ENCODE data around the gene ZNF793.

GRCh38 chr19:37519890-37520289, 13.2 kb downstream of the ZNF793 start:
- TF ChIP-seq EZH2 (IDR thresholded peaks at IDR 0.05; ENCODE audit: low read depth, unreplicated experiment) (no peak), JUNB (IDR thresholded peaks at IDR 0.05; ENCODE audit: unreplicated experiment) (no peak), ZNF331 (CRISPR knock-in tag; IDR thresholded peaks at IDR 0.05; ENCODE audit: low read depth) (no peak), NANOG (IDR thresholded peaks at IDR 0.05; ENCODE audit: borderline replicate concordance) (no peak), EZH2phosphoT487 (IDR thresholded peaks at IDR 0.05; ENCODE audit: unreplicated experiment) (no peak), STAT1 (IDR thresholded peaks at IDR 0.05; ENCODE audit: unreplicated experiment) (no peak), ETS1 (IDR thresholded peaks at IDR 0.05) (no peak), CREB1 (CRISPR knock-in tag; IDR thresholded peaks at IDR 0.05; ENCODE audit: low read depth) (no peak), POLR2AphosphoS5 (IDR thresholded peaks at IDR 0.05; ENCODE audit: low read depth) (no peak), ZNF114 (CRISPR knock-in tag; IDR thresholded peaks at IDR 0.05) (no peak), ZNF462 (CRISPR knock-in tag; IDR thresholded peaks at IDR 0.05) (no peak)
- TF ChIP-seq, protein P1, sequence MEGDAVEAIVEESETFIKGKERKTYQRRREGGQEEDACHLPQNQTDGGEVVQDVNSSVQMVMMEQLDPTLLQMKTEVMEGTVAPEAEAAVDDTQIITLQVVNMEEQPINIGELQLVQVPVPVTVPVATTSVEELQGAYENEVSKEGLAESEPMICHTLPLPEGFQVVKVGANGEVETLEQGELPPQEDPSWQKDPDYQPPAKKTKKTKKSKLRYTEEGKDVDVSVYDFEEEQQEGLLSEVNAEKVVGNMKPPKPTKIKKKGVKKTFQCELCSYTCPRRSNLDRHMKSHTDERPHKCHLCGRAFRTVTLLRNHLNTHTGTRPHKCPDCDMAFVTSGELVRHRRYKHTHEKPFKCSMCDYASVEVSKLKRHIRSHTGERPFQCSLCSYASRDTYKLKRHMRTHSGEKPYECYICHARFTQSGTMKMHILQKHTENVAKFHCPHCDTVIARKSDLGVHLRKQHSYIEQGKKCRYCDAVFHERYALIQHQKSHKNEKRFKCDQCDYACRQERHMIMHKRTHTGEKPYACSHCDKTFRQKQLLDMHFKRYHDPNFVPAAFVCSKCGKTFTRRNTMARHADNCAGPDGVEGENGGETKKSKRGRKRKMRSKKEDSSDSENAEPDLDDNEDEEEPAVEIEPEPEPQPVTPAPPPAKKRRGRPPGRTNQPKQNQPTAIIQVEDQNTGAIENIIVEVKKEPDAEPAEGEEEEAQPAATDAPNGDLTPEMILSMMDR (conservative IDR thresholded peaks at IDR 0.05; ENCODE audit: low read depth in 2 of 2): no peak
- TF ChIP-seq, protein P2, sequence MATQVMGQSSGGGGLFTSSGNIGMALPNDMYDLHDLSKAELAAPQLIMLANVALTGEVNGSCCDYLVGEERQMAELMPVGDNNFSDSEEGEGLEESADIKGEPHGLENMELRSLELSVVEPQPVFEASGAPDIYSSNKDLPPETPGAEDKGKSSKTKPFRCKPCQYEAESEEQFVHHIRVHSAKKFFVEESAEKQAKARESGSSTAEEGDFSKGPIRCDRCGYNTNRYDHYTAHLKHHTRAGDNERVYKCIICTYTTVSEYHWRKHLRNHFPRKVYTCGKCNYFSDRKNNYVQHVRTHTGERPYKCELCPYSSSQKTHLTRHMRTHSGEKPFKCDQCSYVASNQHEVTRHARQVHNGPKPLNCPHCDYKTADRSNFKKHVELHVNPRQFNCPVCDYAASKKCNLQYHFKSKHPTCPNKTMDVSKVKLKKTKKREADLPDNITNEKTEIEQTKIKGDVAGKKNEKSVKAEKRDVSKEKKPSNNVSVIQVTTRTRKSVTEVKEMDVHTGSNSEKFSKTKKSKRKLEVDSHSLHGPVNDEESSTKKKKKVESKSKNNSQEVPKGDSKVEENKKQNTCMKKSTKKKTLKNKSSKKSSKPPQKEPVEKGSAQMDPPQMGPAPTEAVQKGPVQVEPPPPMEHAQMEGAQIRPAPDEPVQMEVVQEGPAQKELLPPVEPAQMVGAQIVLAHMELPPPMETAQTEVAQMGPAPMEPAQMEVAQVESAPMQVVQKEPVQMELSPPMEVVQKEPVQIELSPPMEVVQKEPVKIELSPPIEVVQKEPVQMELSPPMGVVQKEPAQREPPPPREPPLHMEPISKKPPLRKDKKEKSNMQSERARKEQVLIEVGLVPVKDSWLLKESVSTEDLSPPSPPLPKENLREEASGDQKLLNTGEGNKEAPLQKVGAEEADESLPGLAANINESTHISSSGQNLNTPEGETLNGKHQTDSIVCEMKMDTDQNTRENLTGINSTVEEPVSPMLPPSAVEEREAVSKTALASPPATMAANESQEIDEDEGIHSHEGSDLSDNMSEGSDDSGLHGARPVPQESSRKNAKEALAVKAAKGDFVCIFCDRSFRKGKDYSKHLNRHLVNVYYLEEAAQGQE (IDR thresholded peaks at IDR 0.05; ENCODE audit: unreplicated experiment): no peak

Measured in GM23338 (cell line).